ENCODE results near the gene KLF18.
"Not testable (repeated sequence)": the region's sequence is repeated elsewhere in the genome, so short reads cannot be mapped to it uniquely, and the experiment has no call there.

The KLF18 gene

GRCh38 chr1:44119525-44119924 is 21.9 kb downstream of the KLF18 start:
- no peak for DNase-seq

- DNase-seq, result no peak
These were observed 22.7 kb downstream of the KLF18 start, which contains the start of gene KLF17 for GRCh38 chr1:44118682-44119081. Gene KLF17 (plus strand): TSS chr1:44118821. CDS start chr1:44118908, 87 bp downstream.

- not testable (repeated sequence) for DNase-seq
These were observed 24.2 kb downstream of the KLF18 start for GRCh38 chr1:44117272-44117671.

- DNase-seq, result no peak
These were observed 27.3 kb downstream of the KLF18 start for GRCh38 chr1:44114098-44114497.

DNA sequence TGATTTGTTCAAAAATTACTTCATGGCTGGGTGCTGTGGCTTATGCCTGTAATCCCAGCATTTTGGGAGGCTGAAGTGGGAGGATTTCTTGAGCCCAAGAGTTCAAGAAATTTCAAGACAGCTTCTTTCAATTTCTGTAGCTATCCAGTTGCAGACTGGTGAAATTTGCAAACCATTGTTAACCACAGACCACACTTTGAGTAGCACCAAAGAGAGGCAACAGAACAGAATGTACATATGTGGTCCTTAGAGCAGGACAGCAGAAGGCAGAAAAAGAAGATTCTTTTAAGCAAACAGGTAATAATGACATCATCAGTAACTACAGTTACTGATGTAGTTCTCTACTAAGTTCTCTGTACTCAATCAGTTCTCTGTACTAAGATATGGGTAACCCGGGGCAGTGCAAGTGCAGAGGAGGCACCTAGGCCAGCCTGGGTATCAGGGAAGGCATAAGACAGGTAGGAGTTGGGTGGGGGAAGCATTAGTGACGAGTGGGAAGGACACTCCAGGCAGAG is 28.3 kb downstream of the KLF18 start:
- DNase-seq, result no peak

DNA sequence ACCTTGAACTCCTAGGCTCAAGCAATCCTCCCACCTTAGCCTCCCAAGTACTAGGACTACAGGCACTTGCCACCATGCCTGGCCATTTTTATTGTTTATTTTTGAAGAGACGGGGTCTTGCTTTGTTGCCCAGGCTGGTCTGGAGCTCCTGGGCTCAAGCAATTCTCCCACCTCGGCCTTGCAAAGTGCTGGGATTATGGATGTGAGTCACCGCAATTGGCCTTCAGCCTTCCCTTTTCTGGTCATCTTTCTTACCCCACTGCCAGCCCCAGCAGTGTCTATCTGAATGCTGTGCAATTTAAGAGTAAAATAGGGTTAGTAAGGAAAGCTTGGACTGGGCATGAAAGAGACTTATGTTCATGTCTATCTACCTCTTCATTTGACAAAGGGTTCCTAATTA is 28.9 kb downstream of the KLF18 start:
- no peak for DNase-seq

DNA sequence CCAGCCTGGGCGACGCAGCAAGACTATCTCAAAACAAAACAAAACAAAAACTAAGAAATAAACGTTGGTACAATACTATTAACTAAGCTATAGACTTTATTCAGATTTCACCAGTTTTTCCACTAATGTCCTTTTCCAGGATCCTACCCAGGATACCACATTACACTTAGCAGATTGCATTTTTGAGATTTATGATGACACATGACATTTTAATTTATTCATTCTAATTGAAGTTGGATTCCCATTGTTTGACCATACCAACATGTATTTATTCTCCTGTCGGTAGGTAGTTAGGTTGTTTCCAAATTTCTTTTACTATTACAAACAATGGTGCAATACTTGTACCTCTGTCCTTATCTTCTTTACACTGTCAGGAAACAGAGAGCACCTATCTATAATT is 29.6 kb downstream of the KLF18 start:
- DNase-seq, result no peak

DNA sequence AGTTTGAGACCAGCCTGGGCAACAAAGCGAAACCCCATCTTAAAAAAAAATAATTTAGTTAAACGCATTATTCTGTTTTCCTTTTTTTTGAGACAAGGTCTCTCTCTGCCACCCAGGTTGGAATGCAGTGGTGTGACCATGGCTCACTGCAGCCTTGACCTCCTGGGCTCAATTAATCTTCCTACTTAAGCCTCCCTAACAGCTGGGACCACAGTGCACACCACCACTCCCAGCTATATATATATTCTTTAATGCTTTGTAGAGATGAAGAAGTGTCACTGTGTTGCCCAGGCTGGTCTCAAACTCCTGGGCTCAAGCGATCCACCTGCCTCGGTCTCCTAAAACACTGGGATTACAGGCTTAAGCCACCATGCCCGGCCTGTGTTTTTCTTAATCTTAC is 30.5 kb downstream of the KLF18 start:
- no peak for DNase-seq

GRCh38 chr1:44108971-44109370 is 32.5 kb downstream of the KLF18 start:
- no peak for DNase-seq

- no peak for DNase-seq
These were observed 33.2 kb downstream of the KLF18 start for GRCh38 chr1:44108241-44108640.

GRCh38 chr1:44105810-44106209 is 35.6 kb downstream of the KLF18 start:
- DNase-seq, result no peak

DNA sequence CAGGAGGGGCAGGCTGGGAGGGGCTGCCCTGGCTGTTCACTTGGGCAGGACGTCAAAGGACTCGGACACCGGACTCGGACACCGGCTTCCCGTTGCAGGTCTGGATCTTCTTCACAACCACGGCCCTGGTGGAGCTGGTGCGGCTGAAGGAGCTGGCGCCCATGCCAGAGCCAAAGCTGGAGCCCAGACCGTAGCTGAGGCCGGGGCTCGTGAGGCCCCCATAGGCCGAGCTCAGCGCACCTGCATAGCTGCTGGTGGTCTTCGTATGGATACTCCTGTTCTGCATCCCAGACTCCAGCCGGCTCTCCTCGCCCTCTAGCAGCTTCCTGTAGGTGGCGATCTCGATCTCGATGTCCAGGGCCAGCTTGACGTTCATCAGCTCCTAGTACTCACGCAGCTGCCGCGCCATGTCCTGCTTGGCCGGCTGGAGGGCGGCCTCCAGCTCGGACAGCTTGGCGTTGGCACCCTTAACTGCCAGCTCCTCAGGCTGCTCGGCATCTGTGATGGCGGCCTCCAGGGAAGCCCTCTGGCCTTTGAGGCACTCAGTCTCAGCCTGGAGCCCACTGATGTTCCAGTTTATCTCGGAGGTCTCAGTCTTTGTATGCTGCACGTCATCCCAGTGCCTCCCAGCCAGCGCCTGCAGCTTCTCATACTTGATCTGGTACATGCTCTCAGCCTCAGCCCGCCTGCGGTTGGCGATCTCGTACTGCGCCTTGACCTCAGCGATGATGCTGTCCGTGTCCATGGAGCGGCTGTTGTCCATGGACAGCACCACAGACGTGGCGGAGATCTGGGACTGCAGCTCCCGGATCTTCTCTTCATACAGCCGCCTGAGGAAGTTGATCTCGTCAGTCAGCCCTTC is 37.9 kb downstream of the KLF18 start:
- DNase-seq, result no peak

DNA sequence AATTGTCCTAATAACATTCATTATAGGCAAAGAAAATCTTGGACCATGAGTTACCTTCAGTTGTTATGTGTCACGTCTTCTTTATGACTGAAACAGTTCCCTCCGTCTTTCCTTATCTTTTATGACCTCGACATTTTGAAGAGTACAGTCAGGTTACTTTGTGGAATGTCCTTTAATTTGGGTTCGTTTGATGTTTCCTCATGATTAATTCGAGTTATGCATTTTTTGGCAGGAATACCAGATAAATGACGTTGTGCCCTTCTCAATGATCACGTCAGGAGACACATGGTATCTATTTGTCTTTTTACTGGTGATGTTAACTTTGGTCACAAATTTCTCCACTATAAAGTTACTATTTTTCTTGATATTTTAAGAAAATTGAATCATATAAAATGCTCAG is 40.1 kb downstream of the KLF18 start:
- DNase-seq, result no peak

GRCh38 chr1:44100183-44100868 is 41.1 kb downstream of the KLF18 start:
- DNase-seq, result no peak

GRCh38 chr1:44094047-44094446 is 47.4 kb downstream of the KLF18 start:
- DNase-seq, result no peak

DNA sequence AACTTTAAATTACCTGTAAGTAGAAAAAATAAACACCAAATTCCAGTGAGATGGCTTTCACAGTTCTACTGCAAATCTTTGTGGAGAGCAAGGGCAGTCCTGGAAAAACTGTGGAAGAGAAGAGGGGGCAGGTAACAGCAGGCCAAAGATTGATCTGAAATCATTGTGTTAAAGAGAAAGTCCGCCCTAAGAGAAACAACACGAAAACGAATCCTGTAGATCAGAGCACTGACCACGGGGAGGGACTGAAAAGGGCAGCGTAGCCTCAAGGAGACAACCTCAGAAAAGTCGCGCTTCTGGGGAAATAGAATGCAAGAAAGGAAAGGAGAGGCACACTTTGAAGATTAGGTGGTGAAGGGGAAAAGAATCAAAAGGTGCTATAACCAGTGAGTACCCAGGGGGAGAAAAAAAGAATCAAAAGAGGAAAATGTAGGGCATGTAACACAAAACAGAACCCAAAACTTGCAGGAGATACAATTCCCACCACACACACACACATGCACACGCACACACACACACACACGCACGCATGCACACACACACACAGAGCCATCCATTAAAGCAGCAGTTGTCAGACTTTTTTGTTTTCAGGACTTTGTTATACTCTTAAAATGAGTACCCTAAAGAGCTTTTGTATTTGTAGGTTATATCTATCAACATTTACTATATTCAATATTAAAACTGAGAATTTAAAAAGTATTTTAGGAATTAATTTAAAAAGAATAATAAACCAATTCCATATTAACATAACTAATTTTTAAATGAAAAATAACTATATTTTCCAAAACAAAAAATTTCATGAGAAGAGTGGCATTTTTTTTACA is 50.8 kb downstream of the KLF18 start:
- no peak for DNase-seq

GRCh38 chr1:44089371-44090048 is 51.9 kb downstream of the KLF18 start:
- no peak for DNase-seq

Data from NCI-H1092 (cell line).